NCI-H1694 treated with DMSO at 0.1 percent for 48 hours (cell line): ENCODE results near the gene TPCN2.

Experiments
- DNase-seq: peaks from one replicate; lab custom pipeline; 2025; lab: John Stamatoyannopoulos, UW

The TPCN2 gene

GRCh38 chr11:69151836-69152235 lies 103.1 kb downstream of the TPCN2 start:
- no peak for DNase-seq

GRCh38 chr11:69152733-69153421 lies 104.1 kb downstream of the TPCN2 start:
- no peak for DNase-seq

- no peak for DNase-seq
Observed at GRCh38 chr11:69153661-69154060, 104.9 kb downstream of the TPCN2 start.

DNA sequence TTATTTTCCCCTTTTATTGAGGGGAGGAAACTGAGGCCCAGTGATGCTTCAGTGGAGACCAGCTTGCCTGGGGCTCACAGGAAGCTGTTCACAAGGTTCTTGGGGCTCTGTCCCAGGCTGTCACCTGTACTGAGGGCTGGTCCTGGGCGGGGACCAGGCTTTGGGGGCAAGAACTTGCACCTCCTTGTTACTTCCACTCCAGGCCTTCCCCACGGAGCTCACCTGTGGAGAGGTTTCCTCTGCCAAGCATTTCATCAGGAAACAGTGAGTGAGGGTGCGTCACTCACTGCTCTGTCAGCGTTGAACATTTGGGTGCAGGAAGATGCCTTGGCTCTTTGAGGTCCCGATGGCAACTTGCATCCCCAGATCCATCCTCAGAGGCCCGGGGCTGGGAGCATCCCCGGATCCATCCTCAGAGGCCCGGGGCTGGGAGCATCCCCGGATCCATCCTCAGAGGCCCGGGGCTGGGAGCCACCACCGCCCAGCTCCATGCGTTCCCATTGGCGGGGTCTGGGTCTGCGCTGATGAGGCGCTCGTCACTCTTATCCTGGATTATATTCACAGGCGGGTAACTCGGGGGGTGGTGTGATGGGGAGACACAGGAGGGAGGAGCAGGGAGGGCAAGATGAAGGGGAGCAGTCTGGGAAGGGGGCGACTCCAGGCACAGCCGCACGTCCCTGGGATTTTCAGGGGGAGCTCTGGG lies 105.6 kb downstream of the TPCN2 start:
- DNase-seq, result no peak

GRCh38 chr11:69154938-69155301 lies 106.2 kb downstream of the TPCN2 start:
- DNase-seq, result no peak

DNA sequence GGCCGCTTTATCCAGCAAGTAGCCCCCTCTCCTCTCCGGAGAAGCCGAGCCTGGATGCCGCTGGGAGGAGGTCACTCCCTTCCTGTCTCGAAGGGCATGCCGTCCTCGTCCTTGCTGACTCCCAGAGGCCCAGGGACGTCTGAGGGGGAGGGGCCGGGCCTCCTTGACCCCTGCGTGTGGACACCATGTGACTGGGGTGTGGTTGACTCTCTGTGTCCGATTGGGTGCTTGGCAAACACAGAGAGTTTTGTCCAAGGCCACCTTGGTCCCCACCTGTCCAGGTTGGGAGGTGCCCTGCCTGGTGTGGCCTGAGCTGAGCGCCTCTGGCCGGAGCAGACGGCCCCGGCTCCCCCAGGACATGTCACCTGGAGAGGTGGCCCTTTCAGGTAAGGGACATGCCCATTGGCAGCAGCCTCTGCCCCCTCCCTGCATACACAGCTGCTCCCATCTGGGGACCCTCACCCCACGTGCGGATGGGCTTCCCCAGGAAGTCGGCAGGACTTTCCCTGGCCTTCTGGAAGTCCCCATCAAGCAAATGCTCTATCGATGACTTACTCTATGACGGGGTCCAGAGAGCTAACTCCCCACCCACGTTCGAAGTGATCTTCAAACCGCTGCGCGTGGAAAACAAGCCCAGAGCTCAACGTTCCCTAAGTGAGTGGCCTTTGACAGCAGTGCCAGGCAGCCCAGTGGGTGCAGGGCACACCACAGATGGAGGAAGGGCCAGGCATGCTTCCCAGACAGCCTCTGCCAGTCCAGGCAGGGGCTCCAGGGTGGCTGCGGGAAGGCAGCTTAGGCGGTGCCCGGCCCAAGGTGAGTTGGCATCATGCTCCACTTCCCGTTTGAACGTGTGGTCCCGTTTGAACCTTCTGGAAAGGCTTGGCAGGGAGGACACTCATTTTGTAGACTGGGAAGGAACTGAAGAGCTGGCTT lies 106.8 kb downstream of the TPCN2 start, which contains the start of gene SMIM38:
Gene SMIM38 (plus strand): TSS at position 634 of the 933 bp plus-strand sequence. CDS start 1,912 bp downstream, outside the sequence.
- no peak for DNase-seq

DNA sequence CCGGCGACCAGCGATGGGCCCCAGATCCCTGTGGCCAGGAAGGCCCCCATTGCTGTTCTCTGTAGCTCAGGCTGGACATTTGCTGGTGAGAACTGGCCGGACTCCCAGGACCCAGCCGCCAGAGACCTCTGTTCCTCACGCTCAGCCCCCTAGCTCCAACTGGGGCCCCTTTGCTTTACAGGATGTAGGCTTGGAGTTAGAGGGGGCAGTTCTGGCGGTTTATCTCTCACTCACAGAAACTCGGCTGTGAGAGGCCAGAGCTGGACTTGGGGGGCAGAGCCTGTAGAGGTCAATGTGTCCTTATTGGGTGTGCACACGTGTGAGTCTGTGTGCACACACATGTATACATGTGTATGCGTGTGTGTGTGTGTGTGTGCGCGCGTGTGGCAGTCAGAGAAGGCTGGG lies 107.5 kb downstream of the TPCN2 start:
- no peak for DNase-seq

DNA sequence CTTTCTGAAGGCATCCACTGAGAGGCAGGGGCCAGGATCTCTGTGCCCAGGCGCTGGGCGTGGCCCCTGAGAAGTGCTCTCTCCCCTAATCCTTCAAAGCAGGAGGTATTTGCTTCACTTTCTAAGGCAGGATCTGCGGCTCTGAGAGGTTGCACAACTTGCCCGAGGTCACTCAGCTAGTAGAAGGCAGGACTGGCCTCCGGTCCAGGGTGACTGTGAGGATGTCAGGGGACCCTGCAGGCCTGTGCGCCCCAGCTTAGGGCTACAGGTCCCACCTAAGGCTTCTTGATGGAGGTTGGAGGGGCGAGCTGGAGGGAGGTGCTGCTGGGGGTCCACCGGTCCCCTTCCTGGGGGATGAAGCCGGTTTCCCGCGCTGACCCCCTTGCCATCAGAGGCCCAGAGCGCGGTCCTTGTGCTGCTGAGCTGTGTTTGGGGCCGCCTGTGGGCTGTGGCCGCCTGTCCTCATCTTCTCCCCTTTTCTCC lies 108.0 kb downstream of the TPCN2 start:
- DNase-seq, result no peak

GRCh38 chr11:69157156-69157821 lies 108.6 kb downstream of the TPCN2 start:
- no peak for DNase-seq

DNA sequence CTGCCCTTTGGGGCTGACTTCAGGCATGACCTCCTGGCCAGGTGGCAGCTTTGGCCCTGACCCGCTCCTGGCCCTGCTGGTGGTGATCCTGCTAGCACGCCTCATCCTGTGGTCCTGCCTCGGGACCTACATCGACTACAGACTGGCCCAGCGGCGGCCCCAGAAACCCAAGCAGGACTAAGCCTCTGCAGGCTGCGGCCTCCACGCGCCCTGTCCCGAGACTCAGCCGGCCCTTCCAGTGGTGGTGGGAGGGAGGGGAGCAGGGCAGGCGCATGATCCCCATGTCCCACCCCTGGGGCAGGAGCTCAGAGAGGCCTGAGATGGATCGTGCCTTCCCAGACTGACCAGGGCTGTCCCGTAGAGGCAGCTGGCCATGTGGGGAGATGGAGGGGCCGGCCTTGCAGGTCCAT lies 109.1 kb downstream of the TPCN2 start:
- no peak for DNase-seq

- DNase-seq, result no peak
Observed at GRCh38 chr11:69158301-69159149, 109.8 kb downstream of the TPCN2 start.

- DNase-seq, result no peak
Observed at GRCh38 chr11:69159150-69159852, 110.6 kb downstream of the TPCN2 start.

- no peak for DNase-seq
Observed at GRCh38 chr11:69160296-69161116, 111.8 kb downstream of the TPCN2 start.

DNA sequence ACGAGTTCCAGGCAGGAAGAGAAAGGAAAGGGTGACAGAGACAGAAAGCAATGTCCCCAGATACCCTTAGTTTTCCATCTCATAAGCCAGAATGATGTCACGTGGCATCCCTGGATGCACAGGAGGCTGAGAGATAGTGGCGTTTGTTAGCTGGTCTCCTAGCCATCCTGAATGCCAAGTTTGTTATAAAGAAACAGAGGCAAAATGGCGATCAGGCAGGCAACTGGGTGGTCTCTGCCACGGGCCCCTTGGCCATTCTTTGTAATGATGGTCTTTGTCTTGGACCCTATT lies 112.3 kb downstream of the TPCN2 start:
- no peak for DNase-seq

DNA sequence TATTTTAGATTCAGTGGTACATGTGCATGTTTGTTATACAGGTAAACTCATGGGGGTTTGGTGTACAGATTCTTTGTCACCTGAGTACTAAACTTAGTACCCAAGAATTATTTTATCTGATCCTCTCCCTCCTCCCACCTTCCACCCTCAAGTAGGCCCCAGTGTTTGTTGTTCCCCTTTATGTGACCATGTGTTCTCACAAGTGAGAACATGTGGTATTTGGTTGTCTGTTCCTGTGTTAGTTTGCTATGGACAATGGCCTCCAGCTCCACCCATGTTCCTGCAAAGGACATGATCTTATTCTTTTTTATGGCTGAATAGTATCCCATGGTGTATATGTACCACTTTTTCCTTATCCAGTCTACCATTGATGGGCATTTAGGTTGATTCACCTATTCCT lies 113.8 kb downstream of the TPCN2 start:
- DNase-seq, result no peak

- DNase-seq, result no peak
Observed at GRCh38 chr11:69163842-69164241, 115.1 kb downstream of the TPCN2 start.

DNA sequence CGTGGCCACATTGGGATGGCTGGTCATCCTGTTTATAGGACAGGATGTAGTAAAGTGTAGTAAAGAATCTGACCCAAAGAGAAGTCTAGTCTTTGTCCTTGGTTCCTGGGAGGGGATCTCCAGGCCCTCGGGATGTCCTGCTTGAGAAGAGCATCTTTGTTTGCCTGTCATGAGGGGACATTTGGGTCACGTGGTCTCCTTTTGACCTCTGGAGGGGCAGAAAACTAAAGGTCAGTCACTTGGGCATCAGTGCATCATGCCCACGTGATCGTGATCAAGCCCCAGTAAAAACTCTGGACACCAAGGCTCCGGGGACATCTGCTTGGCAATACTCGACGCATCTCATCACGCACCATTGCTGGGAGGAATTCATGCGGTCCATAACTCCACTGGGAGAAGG lies 116.1 kb downstream of the TPCN2 start:
- no peak for DNase-seq

DNA sequence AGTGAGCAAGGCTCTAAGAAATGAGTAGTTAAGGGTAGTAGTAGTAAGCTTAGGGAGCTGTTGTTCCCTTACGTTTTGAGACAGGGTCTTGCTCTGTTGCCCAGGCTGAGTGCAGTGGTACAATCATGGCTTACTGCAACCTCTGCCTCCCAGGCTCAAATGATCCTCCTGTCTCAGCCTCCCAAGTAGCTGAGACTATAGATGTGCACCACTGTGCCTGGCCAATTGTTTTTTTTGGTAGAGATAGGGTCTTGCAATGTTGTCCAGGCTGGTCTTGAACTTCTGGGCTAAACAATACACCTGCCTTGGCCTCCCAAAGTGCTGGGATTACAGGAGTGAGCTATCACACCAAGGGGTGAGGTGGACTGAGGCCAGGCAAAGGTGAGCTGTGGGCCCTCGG lies 117.0 kb downstream of the TPCN2 start:
- DNase-seq, result no peak

DNA sequence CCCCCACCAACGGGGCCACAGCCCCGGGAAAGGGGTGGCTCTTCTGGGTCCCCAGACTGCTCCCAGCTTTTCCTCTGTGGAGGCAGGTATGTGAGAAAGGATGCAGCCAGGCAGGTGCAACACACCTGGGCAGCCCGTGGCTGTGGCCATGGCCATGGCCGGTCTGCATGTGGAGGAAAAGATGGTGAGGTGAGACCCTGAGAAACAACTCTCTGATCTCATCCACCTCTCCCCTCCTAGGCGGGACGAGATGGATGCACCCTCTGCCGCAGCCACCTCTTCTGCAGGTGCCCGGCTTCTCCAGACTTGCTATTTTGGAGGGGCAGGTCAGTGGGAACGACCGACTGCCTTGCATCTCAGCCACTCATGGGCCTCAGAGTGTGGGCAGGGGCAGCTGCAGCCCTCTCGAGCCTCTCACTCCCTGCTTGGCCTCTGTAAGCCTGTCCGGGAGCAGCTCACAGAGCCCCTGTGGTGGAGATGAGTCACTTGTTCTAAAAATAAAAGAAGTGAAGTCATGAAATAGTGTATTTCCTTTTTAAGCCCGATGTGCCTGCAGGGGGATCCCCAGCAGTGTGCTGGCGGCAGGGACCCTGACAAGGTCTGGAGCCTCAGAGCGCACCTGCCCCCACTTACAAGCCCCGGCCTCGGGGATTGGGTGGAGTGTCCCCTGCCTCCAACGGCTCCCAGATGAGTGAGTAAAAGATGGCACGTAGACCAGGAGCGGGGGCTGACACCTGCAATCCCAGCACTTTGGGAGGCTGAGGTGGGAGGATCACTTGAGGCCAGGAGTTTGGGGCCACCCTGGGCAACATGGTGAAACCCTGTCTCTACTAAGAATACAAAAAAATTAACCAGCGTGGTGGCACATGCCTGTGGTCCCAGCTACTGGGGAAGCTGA lies 117.7 kb downstream of the TPCN2 start:
- DNase-seq, result no peak
